ENCODE results near the gene NECAB3. TPM values are rescaled to one million over a fixed set of nuclear protein-coding genes. Genes with fewer than 3 reads are reported as not detected.

The NECAB3 gene
- total and polyA plus RNA-seq, 4 donors: 10.5 to 14.8 (median 11.1) TPM

- WGBS: 4% methylated on average over 101 of the region's 101 CpGs
- no peaks in the 10 kb centered on the region for H3K27me3 ChIP-seq (ENCODE audit: control insufficient read depth in 4 of 4, insufficient read depth in 4 of 4, low read length in 3 of 4)
- peak within 1 kb of the TSS in 2 of 3 donors; percentile 54 to 68 for H3K4me3 ChIP-seq (ENCODE audit: low read depth in 1 of 3, low read length in 3 of 3)
- no peaks in the 10 kb centered on the region for H3K36me3 ChIP-seq (ENCODE audit: control insufficient read depth in 4 of 4, insufficient read depth in 3 of 4, low read depth in 1 of 4, low read length in 3 of 4)
- H3K27ac ChIP-seq (ENCODE audit: low read depth in 1 of 2, low read length in 2 of 2): no peak within 1 kb of the TSS
- no peak within 1 kb of the TSS for H3K9ac ChIP-seq (ENCODE audit: low read depth in 1 of 2, low read length in 2 of 2)
- peaks cover 2 to 19% (median 8%) of the 10 kb centered on the region in 4 donors for H3K4me1 ChIP-seq (ENCODE audit: control insufficient read depth in 4 of 4, insufficient read depth in 4 of 4, low read length in 3 of 4)
- DNase-seq (ENCODE audit: low spot score): peak; percentile 97
- no peaks in the 10 kb centered on the region for H3K9me3 ChIP-seq (ENCODE audit: control insufficient read depth in 4 of 4, low read length in 3 of 4)
- TF ChIP-seq HNF4G (IDR thresholded peaks at IDR 0.05) (no peak), YY1 (IDR thresholded peaks at IDR 0.05) (peak; percentile 22), FOXA2 (IDR thresholded peaks at IDR 0.05) (no peak), TAF1 (conservative IDR thresholded peaks at IDR 0.05) (no peak), RXRA (IDR thresholded peaks at IDR 0.05) (no peak), FOXA1 (IDR thresholded peaks at IDR 0.05) (no peak), GABPA (IDR thresholded peaks at IDR 0.05 in 1 of 2, conservative IDR thresholded peaks at IDR 0.05 in 1 of 2) (no peak), ATF3 (IDR thresholded peaks at IDR 0.05) (no peak), CTCF (IDR thresholded peaks at IDR 0.05; ENCODE audit: low read depth, low read length, missing input control) (peak; percentile 31), SP1 (IDR thresholded peaks at IDR 0.05) (no peak), RAD21 (IDR thresholded peaks at IDR 0.05) (peak in 1 of 2 donors; percentile 12)
These were observed 12.1 kb upstream of the NECAB3 start, which contains the start of gene E2F1 for GRCh38 chr20:33686100-33686983. Gene E2F1, minus strand, starts transcription at chr20:33686385. Its CDS starts 121 bp downstream, at chr20:33686264.

- Histone ChIP-seq H3K4me1 (ENCODE audit: control insufficient read depth in 4 of 4, insufficient read depth in 4 of 4, low read length in 3 of 4) (peaks cover 2 to 19% (median 8%) of the 10 kb centered on the region in 4 donors), H3K9me3 (ENCODE audit: control insufficient read depth in 4 of 4, low read length in 3 of 4) (no peaks in the 10 kb centered on the region), H3K9ac (ENCODE audit: low read depth in 1 of 2, low read length in 2 of 2) (no peak overlapping the region), H3K36me3 (ENCODE audit: control insufficient read depth in 4 of 4, insufficient read depth in 3 of 4, low read depth in 1 of 4, low read length in 3 of 4) (no peaks in the 10 kb centered on the region), H3K27ac (ENCODE audit: low read depth in 1 of 2, low read length in 2 of 2) (no peak overlapping the region), H3K4me3 (ENCODE audit: low read depth in 1 of 3, low read length in 3 of 3) (peak overlapping the region in 1 of 3 donors; percentile 68), H3K27me3 (ENCODE audit: control insufficient read depth in 4 of 4, insufficient read depth in 4 of 4, low read length in 3 of 4) (no peaks in the 10 kb centered on the region)
- DNase-seq (ENCODE audit: low spot score): peak; percentile 69
- 8% methylated on average over 53 of the region's 53 CpGs for WGBS
- TF ChIP-seq RXRA (IDR thresholded peaks at IDR 0.05) (no peak), FOXA1 (IDR thresholded peaks at IDR 0.05) (no peak), RAD21 (IDR thresholded peaks at IDR 0.05) (no peak), MAX (IDR thresholded peaks at IDR 0.05) (no peak), FOXA2 (IDR thresholded peaks at IDR 0.05) (no peak), EGR1 (IDR thresholded peaks at IDR 0.05; ENCODE audit: low read depth in 2 of 2) (no peak), SP1 (IDR thresholded peaks at IDR 0.05) (no peak), HNF4A (conservative IDR thresholded peaks at IDR 0.05) (no peak), REST (IDR thresholded peaks at IDR 0.05) (no peak), GABPA (IDR thresholded peaks at IDR 0.05 in 1 of 2, conservative IDR thresholded peaks at IDR 0.05 in 1 of 2) (no peak), NR2F2 (IDR thresholded peaks at IDR 0.05) (no peak), ATF3 (IDR thresholded peaks at IDR 0.05) (no peak), CTCF (IDR thresholded peaks at IDR 0.05; ENCODE audit: low read depth, low read length, missing input control) (no peak), YY1 (IDR thresholded peaks at IDR 0.05) (no peak), JUND (IDR thresholded peaks at IDR 0.05) (no peak), HNF4G (IDR thresholded peaks at IDR 0.05) (no peak), ZBTB33 (IDR thresholded peaks at IDR 0.05) (no peak)
These were observed 11.3 kb upstream of the NECAB3 start for GRCh38 chr20:33685328-33686099.
